Testis (tissue), 3 donors: ENCODE data around the gene SOST. TPM values are rescaled to one million over a fixed set of nuclear protein-coding genes. Genes with fewer than 3 reads are reported as not detected.

Experiments
- DNase-seq: peaks from one replicate; pipeline ENCODE4 v3.0.0-alpha.2; 2019
- H3K27ac ChIP-seq, 2 donors: fragments of 200-600 bp; sonication (generic); one replicate each; pipeline ENCODE4 v1.5.1; 2019
- H3K27me3 ChIP-seq: fragments of 200-600 bp; sonication (generic); one replicate; pipeline ENCODE4 v1.5.1; 2019
- H3K36me3 ChIP-seq: fragments of 200-600 bp; sonication (generic); one replicate; pipeline ENCODE4 v1.5.1; 2017; ENCODE audit warnings: low read depth; ENCODE audit errors: missing control alignments
- H3K4me1 ChIP-seq: fragments of 200-600 bp; sonication (generic); one replicate; pipeline ENCODE4 v1.5.1; 2019
- H3K4me3 ChIP-seq, 2 donors: fragments of 200-600 bp; sonication (generic); one replicate each; pipeline ENCODE4 v1.5.1; 2017 to 2019
- H3K9me3 ChIP-seq: fragments of 200-600 bp; sonication (generic); one replicate; pipeline ENCODE4 v1.5.1; 2017
- POLR2A ChIP-seq: fragments of 450-650 bp; IDR thresholded peaks from one replicate; pipeline ENCODE4 v1.6.1; 2017; ENCODE audit warnings: antibody characterized with exemption, mild to moderate bottlenecking, moderate library complexity
- WGBS, 2 donors: methylation state at CpG; one replicate each; pipeline ENCODE4 v1.1.5; 2018; 5-methylcytosine and 5-hydroxymethylcytosine counted together
- intact Hi-C: fragments of 100-400 bp; cut with DNase I; formaldehyde crosslinking; loops from one replicate; pipeline ENCODE4 v1.15.1; 2023; ENCODE audit warnings: low total_unique reads
- polyA plus RNA-seq: library from polyadenylated mRNA; stranded (reverse); fragments of 350-450 nt; fragmentation: Illumina TruSeq; extraction: RNeasy Lipid Tissue Mini Kit (QIAGEN cat#74804); gene quantifications from one replicate; pipeline ENCODE4 v1.2.3, GENCODE V29; 2014; ENCODE audit warnings: low read depth, low replicate concordance; ENCODE audit not compliant: insufficient read depth
- total RNA-seq, 2 donors: library from RNA; depleted of rRNA; stranded (reverse); fragments of >200 nt; gene quantifications; one replicate each; pipeline ENCODE4 v1.2.3, GENCODE V29; 2016
- TF ChIP-seq, protein P1 (sequence below), 3 experiments: fragments of 450-650 bp in 2 of 3; fragments of 200-600 bp in 1 of 3; sonication (generic) in 1 of 3; IDR thresholded peaks; one replicate each; pipeline ENCODE4 v1.5.1; 2016 to 2019; ENCODE audit warnings: antibody characterized with exemption in 3 of 3, mild to moderate bottlenecking in 2 of 3, moderate library complexity in 1 of 3

Gene SOST
- total and polyA plus RNA-seq, 3 donors from 2014 or later = 0.24 TPM; not detected in 2

GRCh38 chr17:43737722-43738121 lies 20.9 kb downstream of the SOST start:
- Histone ChIP-seq H3K9me3 (no peaks in the 10 kb centered on the region), H3K27ac (no peak overlapping the region), H3K36me3 (no peaks in the 10 kb centered on the region), H3K27me3 (no peaks in the 10 kb centered on the region), H3K4me3 (no peak overlapping the region), H3K4me1 (no peaks in the 10 kb centered on the region)
- 79 to 91% methylated on average over 2 of the region's 2 CpGs for WGBS, 2 donors
- intact Hi-C loops = no loop called here
- no peak for DNase-seq
- TF ChIP-seq, protein P1, sequence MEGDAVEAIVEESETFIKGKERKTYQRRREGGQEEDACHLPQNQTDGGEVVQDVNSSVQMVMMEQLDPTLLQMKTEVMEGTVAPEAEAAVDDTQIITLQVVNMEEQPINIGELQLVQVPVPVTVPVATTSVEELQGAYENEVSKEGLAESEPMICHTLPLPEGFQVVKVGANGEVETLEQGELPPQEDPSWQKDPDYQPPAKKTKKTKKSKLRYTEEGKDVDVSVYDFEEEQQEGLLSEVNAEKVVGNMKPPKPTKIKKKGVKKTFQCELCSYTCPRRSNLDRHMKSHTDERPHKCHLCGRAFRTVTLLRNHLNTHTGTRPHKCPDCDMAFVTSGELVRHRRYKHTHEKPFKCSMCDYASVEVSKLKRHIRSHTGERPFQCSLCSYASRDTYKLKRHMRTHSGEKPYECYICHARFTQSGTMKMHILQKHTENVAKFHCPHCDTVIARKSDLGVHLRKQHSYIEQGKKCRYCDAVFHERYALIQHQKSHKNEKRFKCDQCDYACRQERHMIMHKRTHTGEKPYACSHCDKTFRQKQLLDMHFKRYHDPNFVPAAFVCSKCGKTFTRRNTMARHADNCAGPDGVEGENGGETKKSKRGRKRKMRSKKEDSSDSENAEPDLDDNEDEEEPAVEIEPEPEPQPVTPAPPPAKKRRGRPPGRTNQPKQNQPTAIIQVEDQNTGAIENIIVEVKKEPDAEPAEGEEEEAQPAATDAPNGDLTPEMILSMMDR (IDR thresholded peaks at IDR 0.05) = no peak
- TF ChIP-seq POLR2A = no peak

DNA sequence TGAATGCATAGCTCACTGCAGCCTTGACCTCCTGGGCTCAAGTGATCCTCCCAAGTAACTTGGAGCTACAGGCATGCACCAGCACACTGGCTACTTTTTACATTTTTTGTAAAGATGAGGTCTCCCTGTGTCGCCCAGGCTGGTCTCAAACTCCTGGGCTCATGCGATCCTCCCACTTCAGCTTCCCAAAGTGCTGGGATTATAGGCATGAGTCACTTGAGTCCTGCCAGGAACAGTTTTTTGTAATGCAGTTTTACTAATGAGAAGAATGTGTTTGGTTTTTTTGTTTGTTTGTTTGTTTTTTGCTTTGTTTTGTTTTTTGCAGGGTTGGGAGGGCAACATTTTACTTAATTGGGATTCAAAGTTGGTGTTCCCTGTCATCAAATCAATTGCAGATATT lies 22.2 kb downstream of the SOST start:
- WGBS, 2 donors = 51 to 67% methylated on average over 2 of the region's 2 CpGs
- Histone ChIP-seq H3K9me3 (no peaks in the 10 kb centered on the region), H3K4me1 (no peaks in the 10 kb centered on the region), H3K27me3 (no peaks in the 10 kb centered on the region), H3K27ac (no peak overlapping the region), H3K4me3 (no peak overlapping the region), H3K36me3 (no peaks in the 10 kb centered on the region)
- intact Hi-C loops = no loop called here
- DNase-seq = no peak
- TF ChIP-seq, protein P1 (IDR thresholded peaks at IDR 0.05) = no peak
- no peak for TF ChIP-seq POLR2A

DNA sequence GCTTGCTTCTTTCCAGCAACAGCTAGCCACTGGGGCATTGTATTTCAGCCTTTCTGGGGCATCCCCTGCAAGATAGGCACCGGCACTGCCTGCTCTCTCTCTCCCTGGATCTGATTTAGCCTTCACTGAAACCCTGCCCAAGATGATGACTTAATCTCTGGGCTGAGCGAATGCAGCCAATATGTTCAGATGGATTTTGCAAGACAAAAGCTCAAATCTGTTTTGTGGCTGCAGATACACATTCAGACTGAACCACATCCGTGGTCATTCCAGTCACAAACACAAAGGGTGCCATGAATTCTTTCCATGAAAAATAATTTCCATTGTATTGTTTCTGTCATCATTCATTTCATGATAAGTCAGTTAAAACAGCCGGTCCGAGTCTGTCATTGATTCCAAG lies 24.2 kb downstream of the SOST start:
- Histone ChIP-seq H3K36me3 (no peaks in the 10 kb centered on the region), H3K9me3 (no peaks in the 10 kb centered on the region), H3K4me3 (no peak overlapping the region), H3K27ac (no peak overlapping the region), H3K4me1 (no peaks in the 10 kb centered on the region), H3K27me3 (no peaks in the 10 kb centered on the region)
- no peak for TF ChIP-seq POLR2A
- TF ChIP-seq, protein P1 (IDR thresholded peaks at IDR 0.05) = no peak
- 84 to 88% methylated on average over 5 of the region's 5 CpGs for WGBS, 2 donors
- intact Hi-C loops = no loop called here
- no peak for DNase-seq

DNA sequence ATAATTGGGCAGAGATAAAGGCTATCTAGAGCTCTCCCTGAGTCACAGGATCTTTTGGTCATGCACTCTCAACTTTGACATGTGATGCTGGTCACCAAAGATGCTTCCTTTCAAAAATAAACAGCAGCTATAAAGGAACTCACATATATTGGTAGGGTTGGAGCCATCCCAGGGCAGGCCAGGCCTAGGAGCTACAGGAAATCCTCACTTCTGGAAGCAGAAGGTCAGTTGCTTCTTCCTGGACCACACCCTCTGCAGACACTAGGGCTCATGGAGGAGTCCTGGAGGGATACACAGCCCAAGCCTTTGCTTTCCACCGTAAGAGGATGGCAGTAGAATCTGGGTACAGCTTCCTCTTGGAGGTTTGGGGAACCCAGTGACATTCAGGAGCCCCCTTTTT lies 24.6 kb downstream of the SOST start:
- DNase-seq = no peak
- no peaks in the 10 kb centered on the region for H3K27me3 ChIP-seq
- H3K9me3 ChIP-seq = no peaks in the 10 kb centered on the region
- WGBS, 2 donors = 50 to 96% methylated on average over 1 of the region's 1 CpG
- H3K36me3 ChIP-seq = no peaks in the 10 kb centered on the region
- intact Hi-C loops = no loop called here
- TF ChIP-seq, protein P1 (IDR thresholded peaks at IDR 0.05) = no peak
- TF ChIP-seq POLR2A = no peak
- no peaks in the 10 kb centered on the region for H3K4me1 ChIP-seq
- H3K27ac ChIP-seq = no peak overlapping the region
- no peak overlapping the region for H3K4me3 ChIP-seq

DNA sequence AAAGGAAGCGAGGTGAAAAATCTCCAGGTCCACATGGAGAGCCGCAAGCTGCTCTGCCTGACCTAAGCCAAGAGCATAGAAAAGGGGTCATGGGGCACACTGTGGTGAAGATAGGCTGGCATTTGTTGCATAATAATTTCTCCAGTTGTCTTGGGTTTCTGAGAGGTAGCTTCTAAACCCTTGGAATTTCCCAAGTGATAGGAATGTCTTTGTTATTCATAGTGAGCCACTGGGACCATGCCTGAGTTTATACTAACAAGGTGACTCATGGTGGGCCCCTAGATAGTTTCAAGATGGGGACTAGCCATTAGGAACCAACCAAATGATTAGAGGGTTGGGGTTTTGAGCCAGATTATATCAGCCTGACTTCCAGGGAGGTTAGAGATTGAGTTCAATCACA lies 25.6 kb downstream of the SOST start:
- Histone ChIP-seq H3K27me3 (no peaks in the 10 kb centered on the region), H3K4me1 (no peaks in the 10 kb centered on the region), H3K4me3 (no peak overlapping the region), H3K27ac (no peak overlapping the region), H3K9me3 (no peaks in the 10 kb centered on the region), H3K36me3 (no peaks in the 10 kb centered on the region)
- DNase-seq = no peak
- no peak for TF ChIP-seq POLR2A
- TF ChIP-seq, protein P1 (IDR thresholded peaks at IDR 0.05) = no peak
- intact Hi-C loops = no loop called here
- 96 to 100% methylated on average over 2 of the region's 2 CpGs for WGBS, 2 donors
